Pancreas (tissue), 10 donors: Measurements from ENCODE around the gene KIF5C. TPM values are rescaled to one million over a fixed set of nuclear protein-coding genes. Genes with fewer than 3 reads are reported as not detected.

Experiments used
- ATAC-seq, 4 donors: fragments of 200-7000 bp; cut with Tn5 transposase; one replicate each; pipeline versions ENCODE4 v1.8.0 to v1.9.1; 2020; ENCODE audit warnings: mild to moderate bottlenecking in 4 of 4, moderate library complexity in 4 of 4
- DNase-seq, 6 donors: peaks; one replicate each; pipeline ENCODE4 v3.0.0-alpha.2; 2020
- FAIRE-seq: peaks from 2 replicates; lab custom pipeline; 2012; peaks lifted over from hg19 to GRCh38; lab: Jason Lieb, UNC
- H3K27ac ChIP-seq, 4 donors: fragments of 200-600 bp; sonication (generic); 1 replicate in 3 of 4; 2 replicates in 1 of 4; pipeline versions ENCODE4 v1.5.0 to v1.8.0; 2020
- H3K27me3 ChIP-seq, 4 donors: fragments of 200-600 bp; one replicate each; pipeline ENCODE4 v1.8.0; 2021
- H3K36me3 ChIP-seq, 3 donors: fragments of 200-600 bp; sonication (generic) in 1 of 3; one replicate each; pipeline versions ENCODE4 v1.5.0 to v1.8.0; 2020 to 2021
- H3K4me1 ChIP-seq, 3 donors: fragments of 200-600 bp; one replicate each; pipeline ENCODE4 v1.8.0; 2021
- H3K4me3 ChIP-seq, 4 donors: fragments of 200-600 bp; sonication (generic) in 2 of 4; one replicate each; pipeline versions ENCODE4 v1.5.0 to v1.8.0; 2020 to 2021
- H3K9me3 ChIP-seq, 4 donors: fragments of 200-600 bp; one replicate each; pipeline ENCODE4 v1.8.0; 2021
- WGBS, 2 donors: extraction: QIAGEN DNeasy Blood & Tissue Kit; methylation state at CpG; one replicate each; pipeline ENCODE4 v1.1.7; 2013; 5-methylcytosine and 5-hydroxymethylcytosine counted together
- intact Hi-C, 3 donors: fragments of 100-400 bp; cut with DNase I; formaldehyde crosslinking; loops; one replicate each; pipeline versions ENCODE4 v1.11.1 to v1.14.2; 2022
- polyA plus RNA-seq, 2 donors: library from polyadenylated mRNA; stranded (reverse); fragments of 200-250 nt; gene quantifications; one replicate each; pipeline ENCODE4 v1.2.3, GENCODE V29; 2013
- total RNA-seq, 6 donors: library from RNA; stranded (reverse); fragmentation: NEBNext Ultra II Directional in 4 of 6; extraction: Animal tissue kit (Norgen Biotek cat#: 25700) in 4 of 6; gene quantifications; one replicate each; pipeline versions ENCODE4 v1.2.1 to v1.2.4, GENCODE V29; 2021 to 2023
- TF ChIP-seq, protein P1 (sequence below), 4 donors: fragments of 200-600 bp; sonication (generic) in 3 of 4; IDR thresholded peaks; one replicate each; pipeline versions ENCODE4 v1.5.0 to v1.8.0; 2021; ENCODE audit warnings: antibody characterized with exemption in 4 of 4
- donor health status: healthy with polysubstance abuse.
- donor health status: DM: no; HTN: no; CAD: no; lungs with moderate emphysema.
- donor health status: DM: no; HTN: no; CAD: no.
- donor health status: control.
- donor health status: control.
- donor health status: Bipolar disorder and iron deficiency.
- donor health status: DM: yes; HTN: yes; CAD: no.
- donor health status: DM: no; HTN: no; CAD: no.
- donor health status: DM: no; HTN: no; CAD: no.
- donor health status: DM: yes; HTN: yes; CAD: no.

The KIF5C gene
- total and polyA plus RNA-seq, 8 donors: 0.88 to 10.2 (median 2.8) TPM

DNA sequence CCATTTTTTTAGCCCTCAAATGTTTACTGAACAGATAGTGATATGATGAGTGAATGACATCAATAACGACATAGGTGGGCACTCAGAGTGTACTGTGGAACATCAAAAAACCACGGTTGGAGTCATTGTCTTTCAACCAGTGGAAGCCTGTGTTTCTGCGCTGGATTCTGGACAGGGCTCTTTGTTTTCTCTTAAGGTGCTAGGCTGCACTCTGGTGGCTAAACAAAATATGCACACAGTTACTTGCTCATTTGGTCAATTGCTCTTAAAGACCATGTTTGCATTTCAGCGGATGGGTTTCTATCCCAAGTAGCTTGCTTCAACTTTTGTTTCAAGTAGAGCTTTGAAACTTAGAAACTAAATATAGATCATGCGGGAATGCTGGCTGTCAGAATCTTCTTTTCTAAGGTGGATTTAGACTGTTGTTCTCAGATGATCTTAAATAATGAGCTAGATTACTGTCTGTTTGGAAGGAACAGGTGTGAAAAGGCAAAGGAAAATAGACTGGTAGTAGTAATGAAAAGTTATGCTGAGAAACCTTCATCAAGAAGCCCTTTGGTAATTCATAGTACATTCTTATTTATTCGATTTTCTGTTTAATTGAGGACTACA lies 115.0 kb downstream of the KIF5C start:
- FAIRE-seq (peak; percentile 81), ATAC-seq (peak; percentile 87 to 98 (median 94)), DNase-seq (peak in 3 of 6 donors; percentile 40 to 67 (median 50))
- Histone ChIP-seq H3K27me3 (no peaks in the 10 kb centered on the region), H3K27ac (no peak overlapping the region), H3K9me3 (no peaks in the 10 kb centered on the region), H3K4me1 (no peaks in the 10 kb centered on the region), H3K4me3 (no peak overlapping the region), H3K36me3 (no peaks in the 10 kb centered on the region)
- WGBS, 2 donors: 13 to 19% methylated on average over 6 of the region's 6 CpGs
- intact Hi-C loops: loop anchor here in 1 of 3 donors (10.0 kb wide), 1 partner anchor 1055 kb away; no protein-coding TSS in a partner anchor
- TF ChIP-seq, protein P1, sequence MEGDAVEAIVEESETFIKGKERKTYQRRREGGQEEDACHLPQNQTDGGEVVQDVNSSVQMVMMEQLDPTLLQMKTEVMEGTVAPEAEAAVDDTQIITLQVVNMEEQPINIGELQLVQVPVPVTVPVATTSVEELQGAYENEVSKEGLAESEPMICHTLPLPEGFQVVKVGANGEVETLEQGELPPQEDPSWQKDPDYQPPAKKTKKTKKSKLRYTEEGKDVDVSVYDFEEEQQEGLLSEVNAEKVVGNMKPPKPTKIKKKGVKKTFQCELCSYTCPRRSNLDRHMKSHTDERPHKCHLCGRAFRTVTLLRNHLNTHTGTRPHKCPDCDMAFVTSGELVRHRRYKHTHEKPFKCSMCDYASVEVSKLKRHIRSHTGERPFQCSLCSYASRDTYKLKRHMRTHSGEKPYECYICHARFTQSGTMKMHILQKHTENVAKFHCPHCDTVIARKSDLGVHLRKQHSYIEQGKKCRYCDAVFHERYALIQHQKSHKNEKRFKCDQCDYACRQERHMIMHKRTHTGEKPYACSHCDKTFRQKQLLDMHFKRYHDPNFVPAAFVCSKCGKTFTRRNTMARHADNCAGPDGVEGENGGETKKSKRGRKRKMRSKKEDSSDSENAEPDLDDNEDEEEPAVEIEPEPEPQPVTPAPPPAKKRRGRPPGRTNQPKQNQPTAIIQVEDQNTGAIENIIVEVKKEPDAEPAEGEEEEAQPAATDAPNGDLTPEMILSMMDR (IDR thresholded peaks at IDR 0.05): peak; percentile 17 to 62 (median 41)

DNA sequence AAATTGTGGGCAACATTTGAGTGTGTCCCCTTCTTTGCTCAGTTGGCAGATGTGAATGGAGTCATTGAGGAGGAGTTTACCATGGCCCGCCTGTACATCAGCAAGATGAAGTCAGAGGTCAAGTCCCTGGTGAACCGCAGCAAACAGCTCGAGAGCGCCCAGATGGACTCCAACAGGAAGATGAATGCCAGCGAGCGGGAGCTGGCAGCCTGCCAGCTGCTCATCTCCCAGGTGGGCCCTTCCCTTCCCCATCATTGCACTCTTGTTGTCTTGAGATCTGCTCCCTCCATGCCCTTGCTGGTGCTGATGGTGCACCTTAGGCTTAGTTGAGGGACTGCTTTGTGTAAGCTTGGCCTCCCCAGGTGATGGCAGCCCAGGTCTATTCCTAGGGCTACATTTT lies 115.9 kb downstream of the KIF5C start:
- TF ChIP-seq, protein P1 (IDR thresholded peaks at IDR 0.05): no peak
- DNase-seq: no peak
- no peak for ATAC-seq
- intact Hi-C loops: loop anchor here in 1 of 3 donors (10.0 kb wide), 1 partner anchor 1056 kb away; no protein-coding TSS in a partner anchor
- no peak for FAIRE-seq
- WGBS, 2 donors: 49 to 69% methylated on average over 6 of the region's 6 CpGs
- Histone ChIP-seq H3K27ac (no peak overlapping the region), H3K9me3 (no peaks in the 10 kb centered on the region), H3K4me3 (no peak overlapping the region), H3K36me3 (no peaks in the 10 kb centered on the region), H3K27me3 (no peaks in the 10 kb centered on the region), H3K4me1 (no peaks in the 10 kb centered on the region)

DNA sequence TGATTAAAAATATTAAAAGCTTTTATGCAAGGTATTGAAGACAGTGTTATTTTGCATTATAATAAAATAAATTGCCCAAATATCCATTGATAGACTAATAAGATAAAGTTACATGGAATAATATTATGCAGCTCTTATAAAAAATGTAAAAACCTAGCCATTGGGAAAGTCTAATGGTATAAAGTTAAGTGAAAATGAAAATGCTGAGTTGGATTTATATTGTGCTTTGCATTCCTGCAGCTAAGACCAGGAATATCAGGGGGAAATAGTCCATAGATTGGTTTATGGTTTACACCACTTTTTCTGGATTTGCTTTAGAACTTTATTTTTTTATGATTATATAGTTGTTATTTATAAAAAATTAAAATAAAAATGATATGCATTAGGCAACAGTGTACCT lies 117.4 kb downstream of the KIF5C start:
- Histone ChIP-seq H3K4me1 (no peaks in the 10 kb centered on the region), H3K27ac (no peak overlapping the region), H3K36me3 (no peaks in the 10 kb centered on the region), H3K4me3 (no peak overlapping the region), H3K27me3 (no peaks in the 10 kb centered on the region), H3K9me3 (no peaks in the 10 kb centered on the region)
- FAIRE-seq (no peak), DNase-seq (no peak), ATAC-seq (no peak)
- TF ChIP-seq, protein P1 (IDR thresholded peaks at IDR 0.05): no peak
- intact Hi-C loops: loop anchor here in 1 of 3 donors (10.0 kb wide), 1 partner anchor 1058 kb away; no protein-coding TSS in a partner anchor

DNA sequence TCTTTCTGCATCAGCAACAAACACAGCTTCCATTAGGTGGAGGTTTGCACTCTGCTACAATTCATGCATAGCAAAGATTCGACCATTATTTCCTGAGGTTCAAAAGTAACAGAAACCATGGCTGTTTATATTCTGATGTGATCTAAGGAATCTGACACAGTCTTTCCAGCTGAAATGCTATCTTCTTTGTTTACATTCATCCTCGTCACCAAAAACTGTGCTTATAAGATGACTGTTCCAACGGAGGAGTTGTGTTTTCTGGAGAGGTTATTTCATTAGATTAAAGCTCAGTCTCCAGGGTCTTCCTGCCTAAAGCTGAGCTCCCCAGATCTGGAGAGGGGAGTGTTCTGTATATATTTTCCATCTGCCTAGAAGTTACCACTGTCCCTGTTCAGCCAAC lies 118.3 kb downstream of the KIF5C start:
- FAIRE-seq (no peak), ATAC-seq (no peak), DNase-seq (no peak)
- TF ChIP-seq, protein P1 (IDR thresholded peaks at IDR 0.05): no peak
- no peaks in the 10 kb centered on the region for H3K9me3 ChIP-seq
- intact Hi-C loops: loop anchor here in 1 of 3 donors (10.0 kb wide), 1 partner anchor 1059 kb away; no protein-coding TSS in a partner anchor
- H3K36me3 ChIP-seq: no peaks in the 10 kb centered on the region
- H3K4me1 ChIP-seq: no peaks in the 10 kb centered on the region
- no peak overlapping the region for H3K4me3 ChIP-seq
- WGBS, 2 donors: 76 to 83% methylated on average over 3 of the region's 3 CpGs
- H3K27me3 ChIP-seq: no peaks in the 10 kb centered on the region
- no peak overlapping the region for H3K27ac ChIP-seq

DNA sequence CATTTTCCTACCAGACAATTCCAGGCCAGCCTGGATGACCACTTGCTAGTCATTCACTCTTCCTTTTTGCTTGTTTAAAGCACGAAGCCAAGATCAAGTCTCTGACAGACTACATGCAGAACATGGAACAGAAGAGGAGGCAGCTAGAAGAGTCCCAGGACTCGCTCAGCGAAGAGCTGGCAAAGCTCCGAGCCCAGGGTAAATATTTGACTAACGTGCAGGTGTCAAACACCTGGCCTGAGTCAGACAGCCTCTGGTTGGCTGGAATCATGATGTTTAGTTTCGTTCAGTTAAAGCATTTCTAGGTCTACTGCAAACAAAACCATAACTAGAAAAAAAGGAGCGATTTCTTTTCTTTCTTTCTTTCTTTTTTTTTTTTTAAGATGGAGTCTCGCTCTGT lies 119.3 kb downstream of the KIF5C start:
- WGBS, 2 donors: 32% methylated on average over 8 of the region's 8 CpGs
- no peaks in the 10 kb centered on the region for H3K9me3 ChIP-seq
- ATAC-seq (peak; percentile 50 to 80 (median 68)), DNase-seq (peak in 3 of 6 donors; percentile 24 to 46 (median 40)), FAIRE-seq (no peak)
- TF ChIP-seq, protein P1 (IDR thresholded peaks at IDR 0.05): no peak
- no peaks in the 10 kb centered on the region for H3K27me3 ChIP-seq
- no peaks in the 10 kb centered on the region for H3K4me1 ChIP-seq
- H3K36me3 ChIP-seq: no peaks in the 10 kb centered on the region
- intact Hi-C loops: loop anchor here in 1 of 3 donors (10.0 kb wide), 1 partner anchor 1060 kb away; no protein-coding TSS in a partner anchor
- no peak overlapping the region for H3K27ac ChIP-seq
- H3K4me3 ChIP-seq: no peak overlapping the region
